NCI-H82 treated with DMSO at 0.1 percent for 48 hours (cell line): ENCODE results near the gene ANTXRL.
"Not testable (repeated sequence)": the region's sequence is repeated elsewhere in the genome, so short reads cannot be mapped to it uniquely, and the experiment has no call there.

ENCODE experiments used
- DNase-seq: peaks from one replicate; lab custom pipeline; 2025; ENCODE audit not compliant: unreplicated experiment; lab: John Stamatoyannopoulos, UW

Gene ANTXRL

GRCh38 chr10:46254007-46254383 lies 32.8 kb upstream of the ANTXRL start:
- DNase-seq = no peak

GRCh38 chr10:46254467-46254866 lies 32.3 kb upstream of the ANTXRL start:
- DNase-seq = no peak

- DNase-seq = not testable (repeated sequence)
Observed at GRCh38 chr10:46255210-46255609, 31.6 kb upstream of the ANTXRL start.

- DNase-seq = no peak
Observed at GRCh38 chr10:46255801-46256747, 30.7 kb upstream of the ANTXRL start.

- DNase-seq = no peak
Observed at GRCh38 chr10:46257099-46257498, 29.7 kb upstream of the ANTXRL start.

- DNase-seq = not testable (repeated sequence)
Observed at GRCh38 chr10:46262906-46263560, 23.8 kb upstream of the ANTXRL start.

- DNase-seq = no peak
Observed at GRCh38 chr10:46263831-46264268, 22.9 kb upstream of the ANTXRL start.

- no peak for DNase-seq
Observed at GRCh38 chr10:46264336-46264735, 22.5 kb upstream of the ANTXRL start.

- DNase-seq = no peak
Observed at GRCh38 chr10:46264737-46265368, 21.9 kb upstream of the ANTXRL start.

- DNase-seq = not testable (repeated sequence)
Observed at GRCh38 chr10:46265566-46266305, 21.1 kb upstream of the ANTXRL start.

GRCh38 chr10:46266306-46266985 lies 20.4 kb upstream of the ANTXRL start:
- DNase-seq = no peak

GRCh38 chr10:46267132-46267985 lies 19.4 kb upstream of the ANTXRL start:
- DNase-seq = no peak

- no peak for DNase-seq
Observed at GRCh38 chr10:46268076-46268881, 18.5 kb upstream of the ANTXRL start.

- not testable (repeated sequence) for DNase-seq
Observed at GRCh38 chr10:46269554-46270053, 17.2 kb upstream of the ANTXRL start.

GRCh38 chr10:46270086-46270811 lies 16.5 kb upstream of the ANTXRL start:
- DNase-seq = no peak

GRCh38 chr10:46270963-46271530 lies 15.8 kb upstream of the ANTXRL start:
- DNase-seq = not testable (repeated sequence)

- DNase-seq = not testable (repeated sequence)
Observed at GRCh38 chr10:46271795-46272499, 14.8 kb upstream of the ANTXRL start.
